Adrenal gland (tissue), 5 donors: Measurements from ENCODE around the gene PTPRN2.

ENCODE experiments used
- CTCF ChIP-seq, 6 experiments: fragments of 450-650 bp in 4 of 6; fragments of 200-600 bp in 2 of 6; sonication (generic) in 1 of 6; IDR thresholded peaks; 1 replicate in 5 of 6; 2 replicates in 1 of 6; pipeline versions ENCODE4 v1.5.1 to v1.8.0; 2016 to 2021; ENCODE audit warnings: antibody characterized with exemption in 6 of 6, mild to moderate bottlenecking in 2 of 6, moderate library complexity in 1 of 6
- POLR2A ChIP-seq, 2 donors: fragments of 450-650 bp; IDR thresholded peaks; one replicate each; pipeline ENCODE4 v1.6.1; 2017; ENCODE audit warnings: antibody characterized with exemption in 2 of 2, mild to moderate bottlenecking in 2 of 2, moderate library complexity in 1 of 2
- donor health status: DM: no; HTN: no; CAD: no.

DNA sequence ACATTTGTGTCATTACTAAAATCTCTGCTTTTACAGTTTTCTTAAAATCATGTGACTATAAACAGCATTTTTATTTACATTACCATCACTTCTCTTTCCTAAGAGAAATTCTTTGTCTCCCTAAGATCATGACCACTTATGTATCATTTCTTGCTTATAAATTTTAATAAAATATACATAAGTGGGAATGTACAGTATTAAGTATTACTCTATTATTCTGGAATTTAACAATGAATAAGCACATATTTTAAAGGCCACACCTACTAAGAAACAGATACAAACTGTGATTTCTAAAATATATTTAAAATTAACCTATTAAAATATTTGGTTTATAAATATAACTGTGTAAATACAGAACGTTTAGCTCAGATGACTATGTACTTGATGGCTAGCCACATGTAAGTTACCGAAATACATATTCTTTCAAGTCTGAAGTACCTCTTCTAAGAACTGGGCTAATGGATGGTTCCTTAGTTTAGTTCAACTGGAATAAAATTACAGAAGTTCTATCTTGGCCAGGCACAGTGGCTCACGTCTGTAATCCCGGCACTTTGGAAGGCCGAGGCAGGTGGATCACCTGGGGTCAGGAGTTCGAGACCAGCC is 33.3 kb upstream of the PTPRN2 start:
- TF ChIP-seq CTCF (IDR thresholded peaks at IDR 0.05) (no peak), POLR2A (IDR thresholded peaks at IDR 0.05) (no peak)
